Neural progenitor cell (in vitro differentiated cells): ENCODE data around the gene GHITM.

Experiments
- CTCF ChIP-seq: fragments of 200-600 bp; sonication (generic); IDR thresholded peaks from 2 replicates; pipeline ENCODE4 v1.5.1; 2017; ENCODE audit warnings: antibody characterized with exemption, mild to moderate bottlenecking
- EZH2 ChIP-seq: fragments of 200-600 bp; sonication (generic); IDR thresholded peaks from 2 replicates; pipeline ENCODE4 v1.6.1; 2017; ENCODE audit warnings: antibody characterized with exemption, mild to moderate bottlenecking, moderate library complexity

- TF ChIP-seq CTCF (no peak), EZH2 (no peak)
Observed at GRCh38 chr10:84152769-84153168, 13.5 kb downstream of the GHITM start.
